IPS-20b (cell line): ENCODE results near the gene TRMT112.

Experiments
- H3K27ac ChIP-seq: one replicate; pipeline ENCODE4 v1.5.1; 2013; ENCODE audit warnings: low read length
- H3K27me3 ChIP-seq: 2 replicates; pipeline ENCODE4 v1.6.1; 2013; ENCODE audit warnings: mild to moderate bottlenecking, low read length, inconsistent platforms; ENCODE audit not compliant: insufficient read depth
- H3K36me3 ChIP-seq: 2 replicates; pipeline ENCODE4 v1.6.1; 2013; ENCODE audit warnings: low read depth, mild to moderate bottlenecking, inconsistent platforms, low read length, moderate library complexity; ENCODE audit not compliant: insufficient read depth
- H3K4me1 ChIP-seq: 2 replicates; pipeline ENCODE4 v1.6.1; 2013; ENCODE audit warnings: mild to moderate bottlenecking, control low read depth, inconsistent platforms, low read length, moderate library complexity; ENCODE audit not compliant: insufficient read depth
- H3K4me3 ChIP-seq: 2 replicates; pipeline ENCODE4 v1.5.1; 2013; ENCODE audit warnings: mild to moderate bottlenecking, low read length, inconsistent platforms
- H3K9ac ChIP-seq: 2 replicates; pipeline ENCODE4 v1.6.1; 2013; ENCODE audit warnings: low read depth, mild to moderate bottlenecking, inconsistent platforms, low read length, moderate library complexity
- H3K9me3 ChIP-seq: 2 replicates; pipeline ENCODE4 v1.6.1; 2013; ENCODE audit warnings: mild to moderate bottlenecking, low read depth, low read length, inconsistent platforms; ENCODE audit not compliant: insufficient read depth

Gene TRMT112

DNA sequence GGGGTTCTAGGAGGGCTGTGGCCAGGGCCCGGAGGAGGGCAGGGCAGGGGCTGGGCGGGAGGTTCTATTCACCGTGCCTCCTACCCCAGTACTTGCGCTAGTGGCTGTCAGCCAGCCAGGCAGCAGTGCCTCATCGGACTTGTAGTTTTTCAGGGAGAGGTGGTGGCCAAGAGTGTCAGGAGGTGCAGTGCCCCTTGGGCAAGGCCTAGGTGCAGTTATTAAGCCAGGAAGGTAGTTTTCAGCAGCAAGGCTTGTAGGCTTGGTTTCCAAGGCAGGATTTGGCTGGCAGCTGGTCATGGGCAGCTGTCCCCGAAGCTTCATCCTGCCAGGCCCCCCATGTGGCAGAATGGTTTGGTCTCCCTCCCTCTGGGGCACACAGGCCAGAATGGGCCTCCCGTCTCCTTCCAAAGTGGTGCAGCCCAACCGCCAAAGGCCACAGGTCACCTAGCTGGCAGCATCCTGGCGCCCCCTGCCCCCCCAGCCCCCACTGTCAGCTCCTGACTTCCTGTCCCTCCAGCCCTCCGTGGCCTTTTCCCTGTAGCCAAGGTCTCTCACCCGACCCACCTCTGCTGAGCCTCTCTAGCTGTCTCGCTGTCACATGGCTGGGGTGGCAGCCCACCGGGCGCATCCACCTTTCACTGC lies 31.1 kb upstream of the TRMT112 start:
- Histone ChIP-seq H3K9ac (no peak overlapping the region), H3K4me3 (no peak overlapping the region), H3K9me3 (no peaks in the 10 kb centered on the region), H3K4me1 (no peaks in the 10 kb centered on the region), H3K27me3 (no peaks in the 10 kb centered on the region), H3K27ac (no peak overlapping the region), H3K36me3 (no peaks in the 10 kb centered on the region)

DNA sequence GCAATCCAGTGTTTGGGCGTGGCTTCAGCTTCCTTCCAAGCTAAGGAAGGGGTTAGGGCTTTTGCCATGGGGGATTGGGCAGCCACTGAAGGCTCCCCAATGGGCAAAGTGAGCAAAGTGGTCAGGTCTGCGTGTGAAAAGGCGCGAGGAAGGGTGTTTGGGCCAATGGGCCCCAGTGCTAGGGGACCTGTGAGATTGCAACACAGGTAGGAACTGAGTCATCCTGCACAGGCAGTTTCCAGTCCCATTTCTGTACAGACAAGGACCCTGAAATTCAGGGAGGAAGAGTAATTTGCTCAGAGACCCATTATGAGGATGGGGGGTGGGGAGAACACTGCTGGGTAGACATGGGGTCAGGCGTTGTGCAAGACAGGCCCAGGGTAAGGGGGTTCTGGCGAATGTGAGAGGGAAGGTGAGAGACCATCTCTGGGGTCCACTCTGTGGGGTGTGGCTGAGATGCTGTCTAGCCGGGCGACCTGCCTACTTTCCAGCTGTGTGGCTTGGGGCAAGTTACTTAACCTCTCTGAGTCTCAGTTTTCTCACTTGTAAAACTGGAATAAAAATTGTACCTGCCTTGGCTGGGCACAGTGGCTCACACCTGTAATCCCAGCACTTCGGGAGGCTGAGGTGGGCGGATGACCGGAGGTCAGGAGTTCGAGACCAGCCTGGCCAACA lies 30.0 kb upstream of the TRMT112 start:
- Histone ChIP-seq H3K4me1 (no peaks in the 10 kb centered on the region; the same call in 1 of the 2 replicates), H3K4me3 (no peak overlapping the region), H3K27ac (no peak overlapping the region)

DNA sequence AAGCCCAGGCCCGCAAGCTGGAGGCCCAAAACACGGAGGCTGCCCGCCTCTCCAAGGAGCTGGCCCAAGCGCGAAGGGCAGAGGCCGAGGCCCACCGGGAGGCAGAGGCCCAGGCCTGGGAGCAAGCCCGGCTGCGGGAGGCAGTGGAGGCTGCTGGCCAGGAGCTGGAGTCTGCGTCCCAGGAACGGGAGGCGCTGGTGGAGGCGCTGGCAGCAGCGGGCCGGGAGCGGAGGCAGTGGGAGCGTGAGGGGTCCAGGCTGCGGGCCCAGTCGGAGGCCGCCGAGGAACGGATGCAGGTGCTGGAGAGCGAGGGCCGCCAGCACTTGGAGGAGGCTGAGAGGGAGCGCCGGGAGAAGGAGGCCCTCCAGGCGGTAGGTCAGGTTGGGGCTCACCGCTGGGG lies 27.4 kb upstream of the TRMT112 start:
- Histone ChIP-seq H3K9ac (no peak overlapping the region), H3K4me1 (peaks cover 5% of the 10 kb centered on the region; the same call in 1 of the 2 replicates), H3K36me3 (no peaks in the 10 kb centered on the region), H3K27me3 (peaks cover 11% of the 10 kb centered on the region; the same call in 1 of the 2 replicates), H3K4me3 (no peak overlapping the region), H3K27ac (no peak overlapping the region), H3K9me3 (no peaks in the 10 kb centered on the region)

More for the DNA sequence above, 30.0 kb upstream of the TRMT112 start:
- Histone ChIP-seq H3K9ac (no peak overlapping the region), H3K9me3 (no peaks in the 10 kb centered on the region), H3K36me3 (no peaks in the 10 kb centered on the region), H3K27me3 (no peaks in the 10 kb centered on the region)

DNA sequence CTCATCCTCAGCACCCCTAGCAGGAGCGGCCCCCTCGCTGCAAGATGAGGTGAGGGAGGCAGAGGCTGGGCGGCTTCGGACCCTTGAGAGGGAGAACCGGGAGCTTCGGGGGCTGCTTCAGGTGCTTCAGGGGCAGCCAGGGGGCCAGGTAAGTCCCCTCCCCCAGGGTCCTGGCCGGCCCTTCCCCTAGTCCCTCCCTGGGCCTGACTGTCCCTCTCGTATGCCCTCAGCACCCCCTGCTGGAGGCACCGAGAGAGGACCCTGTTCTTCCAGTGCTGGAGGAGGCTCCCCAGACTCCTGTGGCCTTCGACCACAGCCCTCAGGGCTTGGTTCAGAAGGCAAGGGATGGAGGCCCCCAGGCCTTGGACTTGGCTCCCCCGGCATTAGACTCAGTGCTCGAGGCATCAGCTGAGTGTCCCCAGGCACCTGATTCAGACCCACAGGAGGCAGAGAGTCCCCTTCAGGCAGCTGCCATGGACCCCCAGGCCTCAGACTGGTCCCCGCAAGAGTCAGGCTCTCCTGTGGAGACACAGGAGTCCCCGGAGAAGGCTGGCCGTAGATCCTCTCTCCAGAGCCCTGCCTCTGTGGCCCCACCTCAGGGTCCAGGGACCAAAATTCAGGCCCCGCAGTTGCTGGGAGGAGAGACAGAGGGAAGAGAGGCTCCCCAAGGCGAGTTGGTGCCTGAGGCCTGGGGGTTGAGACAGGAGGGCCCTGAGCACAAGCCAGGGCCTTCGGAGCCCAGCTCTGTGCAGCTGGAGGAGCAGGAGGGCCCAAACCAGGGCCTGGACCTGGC lies 26.6 kb upstream of the TRMT112 start:
- no peaks in the 10 kb centered on the region for H3K36me3 ChIP-seq
- H3K9ac ChIP-seq: no peak overlapping the region
- H3K27me3 ChIP-seq: peaks cover 19% of the 10 kb centered on the region
- H3K9me3 ChIP-seq: no peaks in the 10 kb centered on the region
- peaks cover 5% of the 10 kb centered on the region; the same call in 1 of the 2 replicates for H3K4me1 ChIP-seq
- no peak overlapping the region for H3K4me3 ChIP-seq
- no peak overlapping the region for H3K27ac ChIP-seq

DNA sequence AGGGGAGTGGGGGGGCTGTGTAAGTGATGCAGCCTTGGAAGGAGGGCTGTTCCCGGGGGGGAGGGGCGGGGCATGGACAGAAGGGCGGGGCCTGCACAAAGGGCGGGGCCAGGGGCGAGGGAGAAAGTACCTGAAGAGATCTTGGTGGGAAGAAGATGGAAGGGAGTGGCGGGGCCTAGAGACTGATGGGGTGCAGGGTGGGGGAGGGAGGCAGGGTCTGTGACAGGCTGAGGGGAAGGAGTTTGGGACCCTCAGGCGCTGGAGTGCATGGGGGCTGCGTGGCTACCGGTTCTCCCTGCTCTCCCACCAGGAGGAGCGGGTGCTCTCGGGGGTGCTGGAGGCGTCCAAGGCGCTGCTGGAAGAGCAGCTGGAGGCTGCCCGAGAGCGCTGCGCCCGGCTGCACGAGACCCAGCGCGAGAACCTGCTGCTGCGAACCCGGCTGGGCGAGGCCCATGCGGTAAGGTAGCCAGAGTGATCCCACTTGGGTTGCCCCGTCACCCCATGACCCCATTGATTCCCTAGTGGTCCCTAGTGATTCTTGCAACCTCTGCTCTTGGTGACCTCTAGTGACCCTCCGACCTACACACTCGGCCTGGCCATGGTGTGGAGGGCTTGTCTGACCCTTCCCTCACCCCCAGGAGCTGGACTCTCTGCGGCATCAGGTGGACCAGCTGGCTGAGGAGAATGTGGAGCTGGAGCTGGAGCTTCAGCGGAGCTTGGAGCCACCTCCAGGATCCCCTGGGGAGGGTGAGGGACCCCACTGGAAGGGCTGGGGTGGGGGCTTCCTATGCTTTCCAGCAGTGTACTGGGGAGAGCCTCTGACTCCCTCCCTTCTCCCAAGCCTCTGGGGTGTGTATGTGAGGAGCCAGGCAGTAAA lies 25.7 kb upstream of the TRMT112 start:
- Histone ChIP-seq H3K27me3 (peaks cover 20% of the 10 kb centered on the region), H3K4me3 (peak overlapping the region; percentile 60; the same call in 1 of the 2 replicates), H3K9ac (no peak overlapping the region), H3K27ac (no peak overlapping the region), H3K36me3 (no peaks in the 10 kb centered on the region), H3K9me3 (no peaks in the 10 kb centered on the region), H3K4me1 (peaks cover 5% of the 10 kb centered on the region; the same call in 1 of the 2 replicates)

DNA sequence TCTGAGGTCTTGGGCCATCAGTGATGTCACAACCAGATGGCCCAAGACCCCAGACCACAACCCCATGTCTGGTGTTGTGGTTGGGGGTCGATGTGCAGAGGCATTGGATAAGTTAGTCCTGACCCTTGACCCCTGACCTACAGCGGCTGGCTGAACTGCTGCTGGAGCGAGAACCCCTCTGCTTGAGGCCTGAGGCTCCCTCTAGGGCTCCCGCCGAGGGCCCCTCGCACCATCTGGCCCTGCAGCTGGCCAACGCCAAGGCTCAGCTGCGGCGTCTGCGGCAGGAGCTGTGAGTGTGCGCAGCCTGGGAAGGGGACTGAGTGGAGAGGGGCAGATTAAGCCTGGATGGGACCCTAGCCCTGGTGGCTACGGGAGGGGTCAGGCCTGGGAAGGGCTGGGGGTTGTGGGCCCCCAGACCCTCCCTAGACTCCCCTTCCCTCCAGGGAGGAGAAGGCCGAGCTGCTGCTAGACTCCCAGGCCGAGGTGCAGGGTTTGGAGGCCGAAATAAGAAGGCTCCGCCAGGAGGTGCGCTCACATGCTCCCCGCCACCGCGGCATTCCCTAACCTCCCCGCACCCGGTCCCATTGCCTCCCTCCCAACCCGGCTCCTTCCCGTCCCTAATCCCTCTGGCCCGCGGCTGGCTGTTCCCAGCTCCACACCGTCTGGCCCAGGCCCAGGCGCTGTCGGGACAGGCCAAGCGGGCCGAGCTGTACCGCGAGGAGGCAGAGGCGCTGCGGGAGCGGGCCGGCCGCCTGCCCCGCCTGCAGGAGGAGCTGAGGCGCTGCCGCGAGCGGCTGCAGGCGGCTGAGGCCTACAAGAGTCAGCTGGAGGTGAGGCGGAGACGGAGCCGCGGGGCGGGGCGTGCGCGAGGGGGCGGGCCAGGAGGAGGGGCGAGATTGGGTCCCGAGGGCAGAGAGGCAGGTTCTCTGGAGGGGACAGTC lies 24.8 kb upstream of the TRMT112 start:
- peaks cover 20% of the 10 kb centered on the region for H3K27me3 ChIP-seq
- no peaks in the 10 kb centered on the region for H3K9me3 ChIP-seq
- peaks cover 5% of the 10 kb centered on the region; the same call in 1 of the 2 replicates for H3K4me1 ChIP-seq
- peak overlapping the region; percentile 55; the same call in 1 of the 2 replicates for H3K9ac ChIP-seq
- peak overlapping the region; percentile 60; the same call in 1 of the 2 replicates for H3K4me3 ChIP-seq
- no peak overlapping the region for H3K27ac ChIP-seq
- no peaks in the 10 kb centered on the region for H3K36me3 ChIP-seq

DNA sequence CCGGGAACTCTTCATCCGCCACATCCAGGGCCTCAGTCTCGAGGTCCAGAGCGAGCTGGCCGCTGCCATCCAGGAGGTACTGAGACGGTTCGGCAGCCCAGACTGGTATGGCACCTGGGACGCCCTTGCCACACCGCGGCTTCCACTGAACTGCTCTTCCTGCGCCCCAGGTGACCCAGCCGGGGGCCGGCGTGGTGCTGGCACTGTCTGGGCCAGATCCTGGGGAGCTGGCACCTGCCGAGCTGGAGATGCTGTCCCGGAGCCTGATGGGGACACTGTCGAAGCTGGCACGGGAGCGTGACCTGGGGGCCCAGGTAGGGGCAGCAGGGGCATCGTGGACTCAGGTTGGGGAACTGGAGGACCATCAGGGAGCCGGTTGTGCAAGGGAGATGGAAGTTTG lies 24.1 kb upstream of the TRMT112 start:
- no peaks in the 10 kb centered on the region for H3K9me3 ChIP-seq
- H3K36me3 ChIP-seq: no peaks in the 10 kb centered on the region
- no peak overlapping the region; the same call in 1 of the 2 replicates for H3K9ac ChIP-seq
- H3K27me3 ChIP-seq: peaks cover 20% of the 10 kb centered on the region
- H3K27ac ChIP-seq: no peak overlapping the region
- peaks cover 5% of the 10 kb centered on the region; the same call in 1 of the 2 replicates for H3K4me1 ChIP-seq
- peak overlapping the region; percentile 82 for H3K4me3 ChIP-seq

DNA sequence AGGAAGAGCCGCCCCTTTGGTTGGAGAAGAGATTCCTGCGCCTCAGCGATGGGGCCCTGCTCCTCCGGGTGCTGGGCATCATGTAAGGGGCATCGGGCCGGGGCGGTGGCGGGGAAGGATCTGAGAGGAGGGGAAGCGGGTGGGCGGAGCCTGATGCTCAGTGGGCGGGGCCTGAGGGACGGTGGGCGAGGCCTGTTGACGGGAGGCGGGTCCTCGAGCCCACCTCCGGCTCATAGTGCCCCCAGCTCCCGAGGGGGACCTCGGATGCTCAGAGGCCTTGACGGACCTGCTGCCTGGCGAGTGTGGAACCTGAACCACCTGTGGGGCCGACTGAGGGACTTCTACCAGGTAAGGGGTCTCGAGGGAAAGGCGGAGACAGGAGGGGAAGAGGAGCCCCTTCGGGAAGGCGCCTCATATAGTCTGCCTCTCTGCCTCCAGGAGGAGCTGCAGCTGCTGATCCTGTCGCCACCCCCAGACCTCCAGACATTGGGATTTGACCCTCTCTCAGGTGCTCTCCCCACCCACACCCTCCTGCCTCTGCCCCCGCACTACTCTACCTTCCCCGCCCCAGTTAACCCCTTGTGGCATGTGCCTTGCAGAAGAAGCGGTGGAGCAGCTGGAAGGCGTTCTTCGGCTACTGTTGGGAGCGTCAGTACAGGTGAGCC lies 23.4 kb upstream of the TRMT112 start:
- peak overlapping the region; percentile 82 for H3K4me3 ChIP-seq
- peaks cover 5% of the 10 kb centered on the region; the same call in 1 of the 2 replicates for H3K4me1 ChIP-seq

DNA sequence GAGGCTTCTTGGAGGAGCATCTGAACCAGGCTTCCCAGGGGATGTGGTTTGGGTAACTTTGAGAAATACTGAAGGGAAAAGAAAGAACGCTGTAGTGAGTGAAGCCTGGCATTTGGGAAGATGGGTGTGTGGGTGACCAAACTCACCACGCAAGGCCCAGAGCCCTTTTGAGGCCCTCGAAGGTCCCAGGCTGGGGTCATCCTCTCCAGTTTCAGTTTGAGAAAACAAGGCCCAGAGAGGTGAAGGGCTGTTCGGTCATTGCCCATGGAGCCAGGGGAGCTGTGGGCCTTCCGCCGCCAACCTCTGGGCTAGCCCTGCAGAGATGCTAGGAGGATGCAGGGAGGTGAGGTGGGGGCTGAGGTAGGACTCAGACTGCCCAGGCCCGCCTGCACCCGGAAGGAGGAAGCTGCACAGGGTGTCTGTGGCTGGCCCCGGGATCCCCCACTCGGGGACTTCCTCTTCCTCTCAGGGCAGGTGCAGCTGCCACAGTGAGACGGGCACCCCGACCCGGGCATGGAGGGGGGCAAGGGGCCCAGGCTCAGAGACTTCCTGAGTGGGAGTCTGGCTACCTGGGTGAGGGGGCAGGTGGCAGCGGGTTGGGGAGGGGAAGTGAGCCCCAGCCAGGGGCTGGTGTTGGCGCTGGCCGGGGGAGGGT lies 22.5 kb upstream of the TRMT112 start, which contains the start of gene CCDC88B:
Gene CCDC88B, plus strand, starts transcription at position 451 of the 655 bp plus-strand sequence. Its CDS starts 63 bp downstream, at position 514.
- H3K9me3 ChIP-seq: no peaks in the 10 kb centered on the region
- no peak within 1 kb of the TSS; the same call in 1 of the 2 replicates for H3K9ac ChIP-seq
- no peaks in the 10 kb centered on the region for H3K36me3 ChIP-seq
- peaks cover 20% of the 10 kb centered on the region for H3K27me3 ChIP-seq
- H3K27ac ChIP-seq: no peak within 1 kb of the TSS
- peak within 1 kb of the TSS; percentile 82 for H3K4me3 ChIP-seq
- H3K4me1 ChIP-seq: peaks cover 5% of the 10 kb centered on the region; the same call in 1 of the 2 replicates

More for the DNA sequence above, 23.4 kb upstream of the TRMT112 start:
- peaks cover 20% of the 10 kb centered on the region for H3K27me3 ChIP-seq
- H3K9me3 ChIP-seq: no peaks in the 10 kb centered on the region
- H3K9ac ChIP-seq: no peak overlapping the region; the same call in 1 of the 2 replicates
- no peak overlapping the region for H3K27ac ChIP-seq
- no peaks in the 10 kb centered on the region for H3K36me3 ChIP-seq
